Erythroblast (primary cell): ENCODE results near the gene TMEM141.

Experiments
- GATA1 ChIP-seq: IDR thresholded peaks from 2 replicates; pipeline ENCODE4 v1.6.1; 2011; ENCODE audit warnings: low read depth, mild to moderate bottlenecking, control low read depth, low read length, moderate library complexity
- POLR2A ChIP-seq: IDR thresholded peaks from 2 replicates; pipeline ENCODE4 v1.6.1; 2011; ENCODE audit warnings: mild to moderate bottlenecking, low read length

- no peak for TF ChIP-seq POLR2A
- TF ChIP-seq GATA1: no peak
Measured at GRCh38 chr9:136762915-136763648, 28.1 kb upstream of the TMEM141 start.
